AG09309 (cell line): ENCODE data around the gene DYNC2H1.

Experiments
- DNase-seq: peaks from one replicate; pipeline ENCODE4 v3.0.0-alpha.2; 2010; ENCODE audit warnings: low read depth
- H3K4me3 ChIP-seq: 2 replicates; pipeline ENCODE4 v1.5.1; 2011; ENCODE audit warnings: mild to moderate bottlenecking, low read depth, low read length, moderate library complexity; ENCODE audit not compliant: control insufficient read depth
- CTCF ChIP-seq: IDR thresholded peaks from 2 replicates; pipeline ENCODE4 v1.5.1; 2011; ENCODE audit warnings: mild to moderate bottlenecking, low read depth, low read length, inconsistent platforms; ENCODE audit not compliant: insufficient read depth, control insufficient read depth; ENCODE audit errors: missing control alignments

The DYNC2H1 gene

GRCh38 chr11:103441021-103441420 is 331.8 kb downstream of the DYNC2H1 start:
- DNase-seq: no peak

GRCh38 chr11:103448966-103449365 is 339.7 kb downstream of the DYNC2H1 start:
- no peak overlapping the region for H3K4me3 ChIP-seq
- no peak for DNase-seq
- TF ChIP-seq CTCF: no peak

More at GRCh38 chr11:103441021-103441420, 331.8 kb downstream of the DYNC2H1 start:
- H3K4me3 ChIP-seq: no peak overlapping the region
- TF ChIP-seq CTCF: no peak

GRCh38 chr11:103450241-103450640 is 341.0 kb downstream of the DYNC2H1 start:
- no peak overlapping the region for H3K4me3 ChIP-seq
- TF ChIP-seq CTCF: no peak
- no peak for DNase-seq

GRCh38 chr11:103453126-103453525 is 343.9 kb downstream of the DYNC2H1 start:
- no peak for DNase-seq
- H3K4me3 ChIP-seq: no peak overlapping the region
- TF ChIP-seq CTCF: no peak

- no peak overlapping the region for H3K4me3 ChIP-seq
- TF ChIP-seq CTCF: no peak
- DNase-seq: no peak
Measured at GRCh38 chr11:103453915-103454709, 344.9 kb downstream of the DYNC2H1 start.

GRCh38 chr11:103464420-103464819 is 355.2 kb downstream of the DYNC2H1 start:
- H3K4me3 ChIP-seq: no peak overlapping the region
- no peak for TF ChIP-seq CTCF
- no peak for DNase-seq
